Measurements from ENCODE around the gene ATP1B1.

The ATP1B1 gene

GRCh38 chr1:169108223-169108622 lies 1.7 kb downstream of the ATP1B1 start:
- no peak for DNase-seq
- intact Hi-C loops (cut with DNase I; ENCODE audit: low total_unique reads), result no loop called here
- peaks cover 0 to 38% (median 18%) of the 10 kb centered on the region in 4 donors for H3K4me1 ChIP-seq

GRCh38 chr1:169108863-169109560 lies 2.5 kb downstream of the ATP1B1 start:
- Histone ChIP-seq H3K36me3 (peaks cover 0 to 10% (median 0%) of the 10 kb centered on the region in 3 donors), H3K4me3 (no peak overlapping the region), H3K9me3 (no peaks in the 10 kb centered on the region), H3K27me3 (no peaks in the 10 kb centered on the region), H3K4me1 (peaks cover 0 to 42% (median 20%) of the 10 kb centered on the region in 4 donors), H3K27ac (no peak overlapping the region)
- no peak for TF ChIP-seq CTCF (IDR thresholded peaks at IDR 0.05)
- intact Hi-C loops (cut with DNase I; ENCODE audit: low total_unique reads), result no loop called here
- no peak for DNase-seq

More at GRCh38 chr1:169108223-169108622, 1.7 kb downstream of the ATP1B1 start:
- no peak for TF ChIP-seq CTCF (IDR thresholded peaks at IDR 0.05)
- no peaks in the 10 kb centered on the region for H3K27me3 ChIP-seq
- peaks cover 0 to 10% (median 0%) of the 10 kb centered on the region in 3 donors for H3K36me3 ChIP-seq
- no peak overlapping the region for H3K4me3 ChIP-seq
- no peak overlapping the region for H3K27ac ChIP-seq
- no peaks in the 10 kb centered on the region for H3K9me3 ChIP-seq

GRCh38 chr1:169109561-169110134 lies 3.2 kb downstream of the ATP1B1 start:
- intact Hi-C loops (cut with DNase I; ENCODE audit: low total_unique reads), result no loop called here
- Histone ChIP-seq H3K4me1 (peaks cover 0 to 42% (median 20%) of the 10 kb centered on the region in 4 donors), H3K27ac (no peak overlapping the region), H3K36me3 (peaks cover 0 to 10% (median 0%) of the 10 kb centered on the region in 3 donors), H3K9me3 (no peaks in the 10 kb centered on the region), H3K27me3 (no peaks in the 10 kb centered on the region), H3K4me3 (no peak overlapping the region)
- no peak for TF ChIP-seq CTCF (IDR thresholded peaks at IDR 0.05)
- DNase-seq, result no peak

GRCh38 chr1:169110236-169110635 lies 3.7 kb downstream of the ATP1B1 start:
- H3K4me1 ChIP-seq, result peaks cover 0 to 39% (median 19%) of the 10 kb centered on the region in 4 donors
- H3K9me3 ChIP-seq, result no peaks in the 10 kb centered on the region
- no peaks in the 10 kb centered on the region for H3K27me3 ChIP-seq
- H3K4me3 ChIP-seq, result no peak overlapping the region
- TF ChIP-seq CTCF (IDR thresholded peaks at IDR 0.05), result no peak
- H3K27ac ChIP-seq, result no peak overlapping the region
- peaks cover 0 to 10% (median 0%) of the 10 kb centered on the region in 3 donors for H3K36me3 ChIP-seq
- intact Hi-C loops (cut with DNase I; ENCODE audit: low total_unique reads), result no loop called here
- no peak for DNase-seq

GRCh38 chr1:169110689-169111447 lies 4.4 kb downstream of the ATP1B1 start:
- intact Hi-C loops (cut with DNase I; ENCODE audit: low total_unique reads), result no loop called here
- Histone ChIP-seq H3K27ac (no peak overlapping the region), H3K36me3 (peaks cover 0 to 13% (median 0%) of the 10 kb centered on the region in 3 donors), H3K4me3 (no peak overlapping the region), H3K9me3 (no peaks in the 10 kb centered on the region), H3K27me3 (no peaks in the 10 kb centered on the region), H3K4me1 (peaks cover 0 to 34% (median 16%) of the 10 kb centered on the region in 4 donors)
- TF ChIP-seq CTCF (IDR thresholded peaks at IDR 0.05), result no peak
- DNase-seq, result peak in 1 of 2 donors; percentile 44
